ENCODE results near the gene PPTC7. TPM values are rescaled to one million over a fixed set of nuclear protein-coding genes. Genes with fewer than 3 reads are reported as not detected.

Gene PPTC7
- total RNA-seq, 1 donor from 2014 or later: 6.9 TPM

GRCh38 chr12:110537605-110538409 is 45.3 kb downstream of the PPTC7 start:
- peak; percentile 55 for DNase-seq (ENCODE audit: low read depth)
- H3K4me3 ChIP-seq (ENCODE audit: low read depth, low read length): no peak overlapping the region
- no peak for TF ChIP-seq CTCF (conservative IDR thresholded peaks at IDR 0.05; ENCODE audit: low read depth, low read length)

GRCh38 chr12:110536834-110537604 is 46.1 kb downstream of the PPTC7 start:
- no peak for DNase-seq (ENCODE audit: low read depth)
- H3K4me3 ChIP-seq (ENCODE audit: low read depth, low read length): no peak overlapping the region
- TF ChIP-seq CTCF (conservative IDR thresholded peaks at IDR 0.05; ENCODE audit: low read depth, low read length): no peak

GRCh38 chr12:110534811-110535210 is 48.3 kb downstream of the PPTC7 start:
- no peak for DNase-seq (ENCODE audit: low read depth)
- no peak for TF ChIP-seq CTCF (conservative IDR thresholded peaks at IDR 0.05; ENCODE audit: low read depth, low read length)
- no peak overlapping the region for H3K4me3 ChIP-seq (ENCODE audit: low read depth, low read length)

GRCh38 chr12:110533607-110534006 is 49.5 kb downstream of the PPTC7 start:
- TF ChIP-seq CTCF (conservative IDR thresholded peaks at IDR 0.05; ENCODE audit: low read depth, low read length): no peak
- no peak overlapping the region for H3K4me3 ChIP-seq (ENCODE audit: low read depth, low read length)
- DNase-seq (ENCODE audit: low read depth): no peak

- no peak for DNase-seq (ENCODE audit: low read depth)
- no peak overlapping the region for H3K4me3 ChIP-seq (ENCODE audit: low read depth, low read length)
- no peak for TF ChIP-seq CTCF (conservative IDR thresholded peaks at IDR 0.05; ENCODE audit: low read depth, low read length)
Measured at GRCh38 chr12:110532644-110533043, 50.5 kb downstream of the PPTC7 start.

GRCh38 chr12:110531741-110532333 is 51.3 kb downstream of the PPTC7 start:
- no peak for TF ChIP-seq CTCF (conservative IDR thresholded peaks at IDR 0.05; ENCODE audit: low read depth, low read length)
- DNase-seq (ENCODE audit: low read depth): no peak

More at GRCh38 chr12:110531741-110532333, 51.3 kb downstream of the PPTC7 start:
- H3K4me3 ChIP-seq (ENCODE audit: low read depth, low read length): no peak overlapping the region
